NCI-H146 treated with DMSO at 0.1 percent for 48 hours (cell line): ENCODE measurements around the gene MELTF.
"Not testable (repeated sequence)": the region's sequence is repeated elsewhere in the genome, so short reads cannot be mapped to it uniquely, and the experiment has no call there.

Experiments
- DNase-seq: peaks from one replicate; lab custom pipeline; 2025; ENCODE audit not compliant: unreplicated experiment; lab: John Stamatoyannopoulos, UW

The MELTF gene

DNA sequence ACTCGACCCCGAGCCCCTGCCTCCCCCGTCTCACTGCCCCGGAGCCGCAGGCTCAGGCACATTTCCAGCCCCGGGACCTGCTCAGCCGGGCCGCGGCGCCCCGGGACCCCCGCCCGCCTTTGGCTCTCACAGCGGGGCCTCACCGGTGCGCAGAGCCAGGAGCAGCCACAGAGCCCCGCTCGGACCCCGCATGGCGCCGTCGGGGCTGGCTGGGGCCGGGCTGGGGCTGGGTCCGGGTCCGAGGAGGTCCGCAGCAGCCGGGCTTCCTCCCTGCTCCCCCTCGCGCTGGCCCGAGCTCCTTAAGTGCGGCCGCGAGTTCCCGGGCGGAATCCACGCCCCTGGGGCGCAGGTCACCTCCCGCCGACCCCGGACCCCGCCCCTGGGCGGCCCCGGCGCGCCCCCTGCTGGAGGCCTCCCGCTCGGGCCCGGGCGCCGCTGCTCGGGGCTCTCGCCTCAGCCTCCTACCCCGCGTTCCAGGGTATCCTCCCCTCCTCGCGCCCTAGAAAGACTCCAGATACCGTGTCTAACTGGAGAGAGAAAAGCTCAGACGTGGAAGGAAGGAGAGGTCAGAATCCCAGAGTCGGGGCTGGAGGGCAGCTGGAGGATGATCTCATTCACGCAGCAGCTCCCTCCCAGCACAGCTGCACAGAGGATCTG lies at the start of gene MELTF:
MELTF (minus strand) TSS at position 307 of the 657 bp plus-strand sequence; CDS start at position 192, 115 bp downstream.
- DNase-seq: peak; percentile 37

DNA sequence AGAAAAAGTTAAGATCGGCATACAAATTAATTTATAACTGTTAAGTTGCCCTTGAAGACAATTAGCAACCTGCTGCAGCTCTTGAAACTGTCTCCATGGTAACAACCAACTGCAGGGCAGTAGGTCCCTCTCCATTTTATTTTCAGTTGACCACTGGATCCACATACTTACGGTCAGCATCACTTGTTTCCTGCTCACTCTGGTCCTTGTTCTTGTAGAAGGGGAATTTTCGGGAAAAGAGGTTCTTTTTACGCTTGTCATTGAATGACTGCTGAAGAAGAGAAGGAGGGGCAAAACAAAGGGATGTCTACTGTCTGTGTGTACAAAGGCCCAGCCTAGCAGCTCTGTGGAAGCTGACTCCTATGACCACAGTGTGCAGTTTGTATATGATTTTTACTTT lies 46.8 kb upstream of the MELTF start:
- DNase-seq: no peak

DNA sequence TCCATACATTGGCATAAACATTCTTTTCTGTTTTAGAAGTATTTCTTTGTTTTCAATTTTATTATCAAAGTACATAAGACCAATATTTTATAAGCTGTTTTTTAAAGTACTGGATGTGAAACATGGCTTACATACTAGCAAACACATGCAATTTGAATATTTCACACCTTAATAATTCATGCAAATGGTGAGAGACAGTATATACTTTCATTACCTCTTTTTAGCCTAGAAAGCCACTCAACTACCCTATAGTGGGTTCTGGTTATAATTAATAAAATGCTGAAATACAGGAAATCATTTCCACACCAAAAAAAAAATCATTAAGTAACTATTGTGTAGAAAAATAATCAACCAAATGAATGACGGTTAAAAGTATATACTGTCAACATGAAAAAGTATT lies 38.5 kb upstream of the MELTF start:
- DNase-seq: no peak

DNA sequence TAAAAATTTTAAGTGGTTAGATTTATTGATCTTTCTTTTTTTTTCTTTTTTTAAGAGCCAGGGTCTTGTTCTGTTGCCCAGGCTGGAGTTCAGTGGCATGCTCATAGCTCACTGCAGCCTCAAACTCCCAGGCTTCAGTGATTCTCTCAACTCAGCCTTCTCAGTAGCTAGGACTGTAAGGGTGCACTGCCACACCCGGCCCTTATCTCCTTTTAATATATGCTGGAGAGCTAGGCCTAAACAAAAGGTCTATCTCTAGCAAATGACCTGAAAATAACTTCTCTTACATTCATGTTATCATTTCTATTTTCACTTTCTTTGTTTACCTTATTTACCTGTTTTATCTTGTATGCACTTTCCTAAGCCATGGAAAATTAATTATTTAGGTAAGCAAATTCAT lies 35.2 kb upstream of the MELTF start:
- DNase-seq: no peak

DNA sequence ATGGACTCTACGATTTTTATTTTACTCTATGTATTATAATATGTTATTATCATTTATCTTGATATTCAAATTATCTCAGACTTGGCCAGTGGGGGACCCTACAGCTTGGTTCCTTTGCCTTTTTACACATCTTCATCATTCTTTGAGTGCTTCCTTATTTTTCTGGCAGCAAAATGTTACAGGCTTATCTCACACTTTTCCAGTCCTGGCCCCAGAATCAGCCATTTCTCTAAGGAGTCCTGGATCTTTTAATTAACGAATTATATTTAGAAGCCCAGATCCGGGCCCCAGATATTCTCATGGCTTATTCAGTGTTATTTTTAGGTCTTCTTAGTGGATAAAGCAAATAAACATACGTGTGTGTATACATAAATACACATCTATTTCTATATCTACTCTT lies 32.8 kb upstream of the MELTF start:
- DNase-seq: no peak

DNA sequence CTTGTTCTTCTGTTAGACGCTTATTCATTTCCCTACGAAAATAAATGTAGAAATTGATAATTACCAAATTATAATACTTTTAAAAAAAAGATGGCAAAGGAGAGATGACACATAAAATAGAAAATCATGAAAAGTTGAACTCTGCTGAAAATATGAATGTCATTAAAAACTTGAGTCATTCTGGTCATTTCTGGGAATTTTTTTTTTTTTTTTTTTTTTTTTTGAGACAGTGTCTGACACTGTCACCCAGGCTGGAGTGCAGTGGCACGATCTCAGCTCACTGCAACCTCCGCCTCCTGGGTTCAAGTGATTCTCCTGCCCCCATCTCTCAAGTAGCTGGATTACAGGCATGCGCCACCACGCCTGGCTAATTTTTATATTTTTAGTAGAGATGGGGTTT lies 22.0 kb upstream of the MELTF start:
- DNase-seq: not testable (repeated sequence)

DNA sequence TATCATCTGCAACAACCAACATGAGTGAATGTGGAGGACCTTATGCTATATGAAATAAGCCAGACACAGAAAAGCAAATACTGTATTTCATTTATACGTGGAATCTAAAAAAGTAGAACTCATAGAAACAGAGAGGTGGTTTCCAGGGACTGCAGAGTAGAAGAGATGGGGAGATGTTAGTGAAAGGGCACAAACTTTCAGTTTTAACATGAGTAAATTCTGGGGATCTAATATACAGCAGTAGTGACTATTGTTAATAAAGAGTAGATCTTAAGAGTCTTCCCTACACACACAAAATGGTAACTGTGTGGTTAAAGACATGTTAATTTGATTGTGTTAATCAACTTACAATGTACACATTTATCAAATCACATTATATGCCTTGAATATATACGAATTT lies 20.9 kb upstream of the MELTF start:
- DNase-seq: no peak

DNA sequence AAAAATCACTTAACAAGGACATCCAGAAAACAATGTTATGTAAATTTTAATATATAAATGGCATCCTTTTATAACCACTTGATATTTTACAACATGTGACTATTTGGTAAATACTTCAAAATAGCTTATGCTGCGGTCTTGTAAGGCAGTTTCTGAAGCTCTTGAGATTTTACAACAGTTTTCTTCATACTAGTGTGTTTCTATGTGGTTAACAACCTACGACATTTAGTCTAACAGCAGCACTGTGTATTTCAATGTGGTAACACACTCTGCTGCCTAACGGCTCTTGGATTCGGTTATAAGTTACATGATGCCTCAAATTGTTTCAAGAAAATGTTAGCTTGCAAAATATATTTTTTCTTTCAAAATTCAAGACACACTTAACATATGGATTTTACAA lies 12.9 kb upstream of the MELTF start:
- DNase-seq: no peak

DNA sequence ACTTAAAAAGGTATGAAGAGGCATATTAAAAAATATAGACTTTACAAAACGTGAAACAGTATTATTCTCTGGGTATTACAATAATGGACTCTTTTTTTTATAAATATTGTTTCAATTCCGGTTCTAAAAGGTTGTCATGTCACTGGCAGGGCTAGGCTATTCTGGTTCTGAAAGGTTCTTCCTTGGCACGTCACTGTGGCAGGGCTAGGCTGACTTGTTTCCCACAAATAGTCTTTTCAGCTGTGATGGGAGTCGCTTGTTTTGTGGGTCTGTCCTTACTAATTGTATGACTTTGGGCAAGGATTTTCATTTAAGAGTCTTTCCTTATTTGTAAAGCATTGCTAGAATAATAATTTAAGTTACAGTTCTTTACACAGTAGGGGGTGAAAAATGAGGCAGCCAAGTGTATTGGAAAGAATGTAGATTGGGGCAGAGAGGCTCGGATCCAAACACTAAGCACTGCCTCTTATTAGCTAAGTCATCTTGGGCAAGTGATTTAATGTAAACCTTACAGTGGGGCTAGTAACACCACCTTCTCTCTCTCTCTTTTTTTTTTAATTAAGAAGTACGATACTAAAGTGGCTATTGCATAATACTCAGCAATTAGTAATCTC lies 12.4 kb upstream of the MELTF start:
- DNase-seq: no peak

DNA sequence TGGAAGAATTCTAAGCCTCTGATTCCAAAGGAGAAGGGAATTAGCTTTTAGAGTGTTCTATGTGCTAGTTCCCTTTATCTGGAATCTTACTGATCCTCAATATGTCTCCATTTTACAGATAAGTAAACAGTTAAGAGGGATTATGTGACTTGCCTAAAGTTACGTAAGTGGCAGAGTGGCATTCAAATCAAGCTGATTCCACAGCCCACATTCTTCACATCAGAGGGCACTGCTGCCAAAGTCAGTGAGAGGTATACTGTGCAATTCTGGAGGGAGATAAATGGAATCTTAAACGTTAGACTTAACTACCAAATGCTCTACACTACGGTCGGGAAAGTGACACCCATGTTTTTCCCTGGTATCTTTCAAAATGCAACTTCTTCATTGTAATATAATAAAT lies 11.0 kb upstream of the MELTF start:
- no peak for DNase-seq

DNA sequence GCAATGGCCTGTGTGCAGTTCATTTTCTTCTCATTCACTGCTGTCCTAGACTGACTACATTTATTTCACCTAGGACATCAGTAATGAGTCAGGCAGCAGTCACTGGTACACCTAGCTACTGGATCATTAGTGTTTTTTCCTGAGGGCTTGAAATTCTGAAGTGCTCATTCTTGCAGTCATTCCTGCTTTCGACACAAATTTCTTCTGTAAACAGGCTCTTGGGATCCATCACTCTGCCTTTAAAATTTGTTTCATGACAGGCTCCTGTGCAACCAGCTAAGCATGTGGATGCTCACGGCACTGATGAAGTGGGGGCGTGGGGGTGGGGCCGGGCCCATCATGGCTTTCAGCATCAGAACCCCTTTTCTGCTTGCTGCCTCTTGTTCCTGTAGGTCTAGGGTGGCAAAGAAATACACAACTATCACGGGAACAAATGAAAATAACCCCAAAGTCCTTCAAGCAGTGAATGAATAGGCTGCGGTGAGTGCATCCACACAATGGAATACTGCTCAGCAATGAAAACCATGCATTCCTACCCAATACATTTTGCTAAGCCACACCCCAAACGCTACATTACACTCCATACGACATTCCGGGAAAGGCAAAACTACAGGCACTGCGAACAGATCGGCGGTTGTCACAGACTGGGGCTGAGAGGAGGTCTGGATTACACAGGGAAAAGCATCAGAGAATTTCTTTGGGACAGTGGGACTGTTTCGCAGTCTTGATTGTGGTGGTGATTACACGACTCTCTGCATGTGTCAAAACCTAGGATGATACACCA lies 9.3 kb upstream of the MELTF start:
- no peak for DNase-seq

DNA sequence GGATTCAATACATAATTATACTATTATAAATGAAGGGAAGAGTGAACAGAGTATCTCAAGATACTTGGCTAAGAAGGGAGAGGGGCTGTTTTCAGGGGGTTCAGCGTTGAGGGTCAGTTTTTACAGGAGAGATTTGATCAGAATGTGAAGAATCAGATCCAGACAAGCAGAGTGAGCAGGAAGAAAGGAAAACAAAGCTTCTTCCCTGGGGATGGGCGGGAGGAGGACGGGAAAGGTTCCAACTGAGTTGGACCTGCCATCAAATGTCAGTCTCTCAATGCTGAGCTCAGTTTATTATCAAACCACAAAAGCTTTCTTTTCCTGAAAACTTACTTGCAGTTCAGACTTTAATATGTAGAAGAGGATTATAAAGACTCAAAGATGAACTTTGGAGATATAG lies 6.0 kb upstream of the MELTF start:
- DNase-seq: no peak

DNA sequence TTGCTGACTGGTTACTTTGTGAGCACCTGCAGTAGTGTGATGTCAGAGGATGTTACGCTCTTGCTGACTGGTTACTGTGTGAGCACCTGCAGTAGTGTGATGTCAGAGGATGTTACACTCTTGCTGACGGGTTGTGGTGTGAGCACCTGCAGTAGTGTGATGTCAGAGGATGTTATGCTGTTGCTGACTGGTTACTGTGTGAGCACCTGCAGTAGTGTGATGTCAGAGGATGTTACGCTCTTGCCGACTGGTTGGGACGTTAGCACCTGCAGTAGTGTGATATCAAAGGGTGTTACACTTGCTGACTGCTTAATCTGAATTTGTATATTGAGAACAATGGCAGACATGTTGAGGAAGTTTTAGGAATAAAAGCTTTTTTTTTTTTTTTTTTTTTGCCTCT lies 5.2 kb upstream of the MELTF start:
- not testable (repeated sequence) for DNase-seq

DNA sequence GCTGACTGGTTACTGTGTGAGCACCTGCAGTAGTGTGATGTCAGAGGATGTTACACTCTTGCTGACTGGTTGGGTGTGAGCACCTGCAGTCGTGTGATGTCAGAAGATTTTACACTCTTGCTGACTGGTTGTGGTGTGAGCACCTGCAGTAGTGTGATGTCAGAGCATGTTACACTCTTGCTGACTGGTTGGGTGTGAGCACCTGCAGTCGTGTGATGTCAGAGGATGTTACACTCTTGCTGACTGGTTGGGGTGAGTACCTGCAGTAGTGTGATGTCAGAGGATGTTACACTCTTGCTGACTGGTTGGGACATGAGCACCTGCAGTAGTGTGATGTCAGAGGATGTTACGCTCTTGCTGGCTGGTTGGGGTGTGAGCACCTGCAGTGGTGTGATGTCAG lies 4.1 kb upstream of the MELTF start:
- not testable (repeated sequence) for DNase-seq

DNA sequence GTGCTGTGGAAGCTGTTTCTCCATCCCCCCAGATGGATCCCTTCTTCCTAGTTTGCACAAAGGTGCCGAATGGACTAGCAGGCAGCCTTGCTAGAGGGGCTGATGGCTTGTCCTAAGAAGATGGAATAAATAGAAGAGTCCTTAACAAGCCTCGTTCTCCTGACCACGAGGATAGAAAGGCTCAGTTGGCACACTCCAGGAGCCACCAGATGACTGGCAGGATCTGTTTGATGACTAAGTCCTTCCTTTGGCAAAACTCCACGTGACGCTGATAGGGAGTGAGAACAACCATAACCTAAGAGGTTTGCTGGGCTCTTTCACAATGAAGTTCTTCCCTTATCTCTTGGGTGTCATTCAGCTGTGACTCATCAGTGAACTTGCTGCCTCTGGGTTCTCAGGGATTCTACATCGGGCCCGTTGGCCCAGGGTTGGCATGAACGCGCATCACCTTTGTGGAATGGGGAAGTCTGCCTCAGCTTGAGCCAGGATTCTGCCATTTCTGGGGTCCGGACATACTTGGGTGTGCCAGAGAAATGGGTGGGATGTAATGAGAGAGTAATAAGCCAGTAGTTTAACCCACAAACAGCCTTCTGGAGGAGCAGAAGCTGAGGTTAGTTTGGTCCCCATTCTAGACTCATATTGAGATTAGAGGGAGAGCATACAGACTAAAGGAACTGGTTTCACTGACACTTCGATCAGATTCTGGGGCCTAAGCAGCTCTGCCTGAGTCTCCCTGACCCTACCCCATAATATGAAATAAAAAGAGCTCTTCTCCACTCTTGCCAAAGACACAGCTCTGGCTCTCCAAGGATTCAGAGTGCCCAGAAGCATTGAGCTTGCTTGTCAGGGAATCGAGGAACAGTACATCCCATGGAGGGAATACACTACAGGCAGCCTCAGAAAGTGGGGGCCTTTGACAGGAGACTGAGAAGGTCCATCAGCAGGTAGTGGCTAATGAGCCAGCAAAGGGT lies 2.0 kb upstream of the MELTF start:
- no peak for DNase-seq

DNA sequence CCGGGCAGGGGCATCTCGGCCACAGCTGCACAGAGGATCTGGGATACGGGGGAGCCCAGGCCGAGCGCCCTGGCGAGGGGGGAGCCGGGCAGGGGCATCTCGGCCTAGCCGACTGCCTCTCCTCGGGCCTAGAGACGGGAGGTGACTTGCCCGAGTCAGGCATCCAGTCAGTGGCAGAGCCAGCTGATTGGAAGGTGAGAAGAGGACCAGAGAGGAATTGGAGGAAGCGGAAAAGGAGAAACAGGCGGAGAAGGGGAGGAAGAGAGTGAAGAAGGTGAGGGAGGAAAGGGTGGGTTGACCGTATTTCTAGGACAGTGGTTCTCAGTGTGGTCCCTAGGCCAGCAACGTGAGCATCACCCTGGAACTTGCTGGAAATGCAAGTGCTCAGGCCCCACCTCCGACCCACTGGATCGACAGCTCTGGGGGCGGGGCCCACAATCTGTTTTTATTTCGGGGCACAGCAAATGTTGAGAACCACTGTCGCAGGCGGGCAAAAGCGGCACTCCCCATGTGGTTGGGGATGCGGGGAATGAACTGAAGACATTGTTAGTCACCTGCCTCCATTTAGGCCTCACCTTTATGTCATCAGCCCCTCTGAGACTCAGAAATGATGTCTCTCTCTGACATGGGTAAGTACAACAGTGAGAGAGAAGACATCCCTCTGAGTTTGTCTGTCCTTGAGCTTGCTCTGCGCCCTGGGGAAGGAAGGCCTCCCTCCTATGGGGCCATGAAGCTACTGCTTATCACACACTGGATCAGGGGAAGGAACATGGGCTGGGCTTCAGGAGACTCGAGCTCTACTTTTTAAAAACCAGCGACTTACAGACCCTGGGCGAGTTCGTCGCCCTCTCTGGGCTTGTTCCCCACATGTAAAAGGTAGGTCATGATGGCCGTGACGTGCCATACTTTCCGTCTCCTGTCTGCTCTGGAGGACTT lies 1.0 kb upstream of the MELTF start:
- no peak for DNase-seq

DNA sequence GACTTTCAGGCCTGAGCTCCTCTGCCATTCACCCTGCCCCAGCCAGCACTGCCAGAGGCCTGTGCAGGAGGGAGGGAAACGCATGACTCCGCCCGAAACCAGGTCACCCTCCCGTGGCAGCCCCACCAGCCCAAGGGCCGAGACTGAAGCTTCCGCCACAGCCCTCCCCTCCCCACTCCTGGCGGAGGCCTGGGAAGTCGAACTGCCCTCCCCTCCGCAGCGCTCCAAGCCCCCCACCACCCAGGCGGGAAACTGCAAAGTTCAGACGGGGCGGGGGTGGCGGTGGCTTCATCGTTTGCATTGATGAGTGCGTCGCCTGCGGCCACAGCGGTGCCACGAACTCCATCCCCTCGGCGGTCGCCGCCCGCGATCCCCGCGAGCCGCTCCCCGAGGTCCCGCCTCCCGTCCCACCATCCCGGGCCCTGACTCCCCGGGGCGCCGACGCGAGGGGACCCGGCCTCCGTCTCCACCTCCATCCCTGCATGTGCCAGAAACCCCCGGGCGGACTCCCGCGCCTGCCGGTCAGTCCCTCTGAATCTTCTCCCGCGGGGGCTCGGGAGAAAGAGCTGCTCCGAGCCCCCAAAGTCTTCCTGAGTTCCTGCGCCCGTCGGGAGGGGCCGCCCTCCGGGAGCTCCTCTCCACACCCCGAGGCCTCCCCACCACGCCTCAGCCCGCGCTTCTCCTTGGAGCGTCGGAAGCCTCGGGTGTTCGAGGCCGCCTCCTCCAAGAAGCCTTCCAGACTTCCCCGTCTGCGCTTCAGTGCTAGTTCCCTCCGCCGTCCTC lies 698 bp downstream of the MELTF start:
- no peak for DNase-seq

DNA sequence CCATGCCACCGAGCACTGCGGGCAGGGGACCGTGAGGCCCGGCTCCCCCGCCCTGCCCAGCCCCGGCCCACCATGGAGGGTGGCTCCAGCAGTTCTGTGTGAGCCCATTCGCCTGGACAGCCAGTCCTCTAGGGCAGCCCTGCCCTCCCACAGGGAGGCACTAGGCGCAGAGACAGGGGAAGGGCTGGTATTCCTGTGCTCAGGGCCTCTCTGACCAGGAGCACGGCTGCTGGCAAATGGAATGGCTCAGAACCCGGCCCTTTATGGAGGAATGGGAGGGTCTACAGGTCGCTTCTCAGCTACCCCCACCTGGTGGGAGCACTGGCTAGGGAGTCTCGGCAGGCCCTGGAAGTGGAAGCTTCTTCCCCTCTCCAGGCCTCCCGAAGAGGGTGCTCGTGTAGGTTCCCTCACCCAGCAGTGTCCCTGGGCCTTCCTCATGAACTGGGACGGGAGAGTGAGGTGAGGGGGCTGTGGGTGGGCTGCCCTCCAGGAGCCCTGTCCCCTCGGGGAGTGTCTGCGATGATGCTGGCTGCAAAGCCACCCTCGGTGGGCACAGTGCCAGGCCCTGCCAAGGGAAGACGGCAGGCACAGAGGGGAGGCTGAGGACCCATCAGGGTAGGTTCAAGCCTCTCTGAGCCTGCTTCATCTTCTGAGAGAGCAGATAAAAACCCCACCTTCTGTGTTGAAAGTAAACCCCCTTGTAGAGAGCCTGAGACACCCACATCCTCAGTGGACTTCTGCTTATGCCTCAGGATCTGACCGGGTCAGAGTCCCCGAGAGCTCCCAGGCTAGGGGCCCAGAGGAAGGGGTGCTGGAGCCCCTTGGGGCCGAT lies 1.5 kb downstream of the MELTF start:
- DNase-seq: no peak
